PFSK-1 (cell line): ENCODE data around the gene BTAF1.

Source experiments
- FOXP2 ChIP-seq: optimal IDR thresholded peaks from 2 replicates; pipeline ENCODE3; 2011; ENCODE audit warnings: borderline replicate concordance, control low read depth, inconsistent platforms; ENCODE audit not compliant: insufficient read depth; ENCODE audit errors: extremely low read length, extremely low read depth
- POLR2AphosphoS5 ChIP-seq: IDR thresholded peaks from 2 replicates; pipeline ENCODE4 v1.6.1; 2012; ENCODE audit warnings: low read depth, mild to moderate bottlenecking, control low read depth, low read length, moderate library complexity
- REST ChIP-seq, 2 experiments: IDR thresholded peaks; 2 replicates each; pipeline versions ENCODE4 v1.6.1 to v1.8.0; 2011 to 2012; ENCODE audit warnings: low read depth in 2 of 2, low read length in 2 of 2, control low read depth in 1 of 2, inconsistent platforms in 1 of 2, mild to moderate bottlenecking in 1 of 2, moderate library complexity in 1 of 2; ENCODE audit not compliant: insufficient read depth in 1 of 2
- SIN3A ChIP-seq: IDR thresholded peaks from 2 replicates; pipeline ENCODE4 v1.6.1; 2012; ENCODE audit warnings: mild to moderate bottlenecking, low read length, moderate library complexity, borderline replicate concordance; ENCODE audit not compliant: insufficient read depth
- TAF1 ChIP-seq: IDR thresholded peaks from 2 replicates; pipeline ENCODE4 v1.6.1; 2012; ENCODE audit warnings: low read length, control low read depth, borderline replicate concordance; ENCODE audit not compliant: insufficient read depth

GRCh38 chr10:92038949-92039348 lies 115.4 kb downstream of the BTAF1 start:
- TF ChIP-seq POLR2AphosphoS5 (no peak), REST (IDR thresholded peaks at IDR 0.05; ENCODE audit: insufficient read depth in 1 of 2, low read depth in 2 of 2, low read length in 2 of 2) (no peak), TAF1 (no peak), FOXP2 (no peak), SIN3A (no peak)
